HS-5 (cell line): ENCODE data around the gene UBE2I.
"Not testable (repeated sequence)": the region's sequence is repeated elsewhere in the genome, so short reads cannot be mapped to it uniquely, and the experiment has no call there.

Source experiments
- DNase-seq: peaks from one replicate; pipeline ENCODE4 v3.0.0-alpha.2; 2012; ENCODE audit warnings: low read depth

UBE2I gene

GRCh38 chr16:1314399-1315068, 5.1 kb downstream of the UBE2I start:
- DNase-seq: no peak

- no peak for DNase-seq
Observed at GRCh38 chr16:1315081-1316032, 5.9 kb downstream of the UBE2I start.

GRCh38 chr16:1316033-1316405, 6.6 kb downstream of the UBE2I start:
- no peak for DNase-seq

GRCh38 chr16:1317479-1318267, 8.2 kb downstream of the UBE2I start:
- no peak for DNase-seq

GRCh38 chr16:1318268-1318545, 8.8 kb downstream of the UBE2I start:
- no peak for DNase-seq

GRCh38 chr16:1319041-1319440, 9.6 kb downstream of the UBE2I start:
- no peak for DNase-seq

GRCh38 chr16:1320097-1320496, 10.7 kb downstream of the UBE2I start:
- no peak for DNase-seq

- no peak for DNase-seq
Observed at GRCh38 chr16:1320658-1321240, 11.3 kb downstream of the UBE2I start.

- no peak for DNase-seq
Observed at GRCh38 chr16:1322407-1322806, 13.0 kb downstream of the UBE2I start.

- no peak for DNase-seq
Observed at GRCh38 chr16:1323296-1324239, 14.1 kb downstream of the UBE2I start.

- DNase-seq: no peak
Observed at GRCh38 chr16:1324286-1324826, 14.9 kb downstream of the UBE2I start.

- no peak for DNase-seq
Observed at GRCh38 chr16:1325261-1325660, 15.8 kb downstream of the UBE2I start.

GRCh38 chr16:1325673-1326371, 16.4 kb downstream of the UBE2I start:
- DNase-seq: no peak

GRCh38 chr16:1326391-1326790, 17.0 kb downstream of the UBE2I start:
- DNase-seq: no peak

GRCh38 chr16:1326946-1327618, 17.6 kb downstream of the UBE2I start:
- no peak for DNase-seq

- no peak for DNase-seq
Observed at GRCh38 chr16:1327619-1327947, 18.1 kb downstream of the UBE2I start.

- not testable (repeated sequence) for DNase-seq
Observed at GRCh38 chr16:1328136-1328535, 18.7 kb downstream of the UBE2I start.

- DNase-seq: not testable (repeated sequence)
Observed at GRCh38 chr16:1328961-1329360, 19.5 kb downstream of the UBE2I start.

- no peak for DNase-seq
Observed at GRCh38 chr16:1330260-1330914, 21.0 kb downstream of the UBE2I start.
